Spleen (tissue), 11 donors: Measurements from ENCODE around the gene PARD3. TPM values are rescaled to one million over a fixed set of nuclear protein-coding genes. Genes with fewer than 3 reads are reported as not detected.

Experiments
- DNase-seq: peaks from one replicate; pipeline ENCODE4 v3.0.0-alpha.2; 2020
- H3K27ac ChIP-seq, 8 donors: fragments of 200-600 bp; sonication (generic) in 7 of 8; 1 replicate in 4 of 8; 2 replicates in 4 of 8; pipeline versions ENCODE4 v1.5.0 to v1.8.0; 2016 to 2021; ENCODE audit warnings: inconsistent platforms in 4 of 8, mild to moderate bottlenecking in 4 of 8, moderate library complexity in 1 of 8
- H3K27me3 ChIP-seq, 7 donors: fragments of 200-600 bp; sonication (generic) in 6 of 7; replicated peaks in 1 of 7; 1 replicate in 4 of 7; 2 replicates in 3 of 7; pipeline versions ENCODE4 v1.5.0 to v1.8.0; 2016 to 2021; ENCODE audit warnings: inconsistent platforms in 3 of 7, mild to moderate bottlenecking in 1 of 7
- H3K36me3 ChIP-seq, 6 donors: fragments of 200-600 bp; sonication (generic) in 5 of 6; 1 replicate in 4 of 6; 2 replicates in 2 of 6; pipeline versions ENCODE4 v1.5.0 to v1.8.0; 2016 to 2021; ENCODE audit warnings: inconsistent platforms in 2 of 6
- H3K4me1 ChIP-seq, 6 donors: fragments of 200-600 bp; sonication (generic) in 5 of 6; 1 replicate in 3 of 6; 2 replicates in 3 of 6; pipeline versions ENCODE4 v1.5.0 to v1.8.0; 2016 to 2021; ENCODE audit warnings: inconsistent platforms in 3 of 6
- H3K4me3 ChIP-seq, 8 donors: fragments of 200-600 bp; sonication (generic) in 7 of 8; 1 replicate in 4 of 8; 2 replicates in 4 of 8; pipeline versions ENCODE4 v1.5.0 to v1.8.0; 2016 to 2021; ENCODE audit warnings: inconsistent platforms in 4 of 8, mild to moderate bottlenecking in 4 of 8, moderate library complexity in 2 of 8
- H3K9me3 ChIP-seq, 8 donors: fragments of 200-600 bp; sonication (generic) in 7 of 8; 1 replicate in 4 of 8; 2 replicates in 4 of 8; pipeline versions ENCODE4 v1.5.0 to v1.8.0; 2016 to 2021; ENCODE audit warnings: inconsistent platforms in 4 of 8
- POLR2A ChIP-seq, 3 donors: fragments of 450-650 bp; IDR thresholded peaks; one replicate each; pipeline ENCODE4 v1.5.1; 2017; ENCODE audit warnings: antibody characterized with exemption in 3 of 3, mild to moderate bottlenecking in 1 of 3
- POLR2AphosphoS5 ChIP-seq, 3 donors: sonication (generic); formaldehyde crosslinking; IDR thresholded peaks; one replicate each; pipeline ENCODE4 v1.5.1; 2017; ENCODE audit warnings: antibody characterized with exemption in 3 of 3
- WGBS, 5 donors: extraction: QIAGEN DNeasy Blood & Tissue Kit in 3 of 5; methylation state at CpG; one replicate each; pipeline versions ENCODE4 v1.1.5 to v1.1.7; 2013 to 2018; 5-methylcytosine and 5-hydroxymethylcytosine counted together
- intact Hi-C: fragments of 100-400 bp; cut with DNase I; formaldehyde crosslinking; loops from one replicate; pipeline ENCODE4 v1.15.0; 2023; ENCODE audit warnings: low total_unique reads
- polyA plus RNA-seq, 3 donors: library from polyadenylated mRNA; stranded (reverse); fragments of 200-250 nt; gene quantifications; one replicate each; pipeline ENCODE4 v1.2.1, GENCODE V29; 2013
- total RNA-seq, 7 donors: library from RNA; depleted of rRNA in 3 of 7; stranded (reverse); fragments of >200 nt in 3 of 7; fragmentation: NEBNext Ultra II Directional in 4 of 7; extraction: Animal tissue kit (Norgen Biotek cat#: 25700) in 4 of 7; gene quantifications; one replicate each; pipeline versions ENCODE4 v1.1.0 to v1.2.1, GENCODE V29; 2016 to 2021
- TF ChIP-seq, protein P1 (sequence below), 11 experiments: fragments of 200-600 bp in 7 of 11; fragments of 450-650 bp in 4 of 11; sonication (generic) in 4 of 11; IDR thresholded peaks in 8 of 11; conservative IDR thresholded peaks in 3 of 11; 1 replicate in 7 of 11; 2 replicates in 4 of 11; pipeline versions ENCODE4 v1.4.0 to v1.8.0; 2016 to 2021; ENCODE audit warnings: antibody characterized with exemption in 11 of 11, inconsistent platforms in 4 of 11, mild to moderate bottlenecking in 1 of 11
- donor health status: healthy with polysubstance abuse.
- donor health status: DM: no; HTN: no; CAD: no; lungs with moderate emphysema.
- donor health status: DM: no; HTN: no; CAD: no.
- donor health status: Bipolar disorder and iron deficiency.
- donor health status: healthy.
- donor health status: DM: no; HTN: no; CAD: no.
- donor health status: DM: yes; HTN: yes; CAD: no.

Gene PARD3
- total and polyA plus RNA-seq, 10 donors = 2.8 to 18.9 (median 10.8) TPM

DNA sequence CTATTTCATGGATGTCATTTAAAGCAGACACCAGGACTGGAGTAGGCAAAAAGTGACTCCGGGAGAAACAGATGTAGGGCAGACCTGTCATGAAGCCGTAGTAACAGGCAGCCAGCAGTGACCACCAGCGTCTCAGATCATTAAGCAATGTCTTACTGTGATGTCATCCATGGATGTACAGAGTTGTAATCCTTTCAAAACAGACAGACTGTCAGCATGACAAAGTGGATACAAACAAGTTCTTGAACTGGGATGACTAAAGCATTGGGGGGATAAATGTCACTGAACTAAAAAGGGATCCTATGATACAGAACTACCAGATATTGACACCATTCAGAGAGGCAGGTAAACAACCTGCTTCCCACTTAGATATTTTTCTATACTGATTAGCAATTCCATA is 675.5 kb downstream of the PARD3 start:
- DNase-seq = no peak
- no peaks in the 10 kb centered on the region for H3K4me1 ChIP-seq
- WGBS, 5 donors = 73 to 91% (median 84%) methylated on average over 3 of the region's 3 CpGs
- intact Hi-C loops = no loop called here
- H3K27me3 ChIP-seq = no peaks in the 10 kb centered on the region
- H3K9me3 ChIP-seq = no peaks in the 10 kb centered on the region
- H3K4me3 ChIP-seq = no peak overlapping the region
- no peaks in the 10 kb centered on the region for H3K36me3 ChIP-seq
- H3K27ac ChIP-seq = no peak overlapping the region
- TF ChIP-seq POLR2AphosphoS5 (IDR thresholded peaks at IDR 0.05) = no peak
- no peak for TF ChIP-seq POLR2A (IDR thresholded peaks at IDR 0.05)

DNA sequence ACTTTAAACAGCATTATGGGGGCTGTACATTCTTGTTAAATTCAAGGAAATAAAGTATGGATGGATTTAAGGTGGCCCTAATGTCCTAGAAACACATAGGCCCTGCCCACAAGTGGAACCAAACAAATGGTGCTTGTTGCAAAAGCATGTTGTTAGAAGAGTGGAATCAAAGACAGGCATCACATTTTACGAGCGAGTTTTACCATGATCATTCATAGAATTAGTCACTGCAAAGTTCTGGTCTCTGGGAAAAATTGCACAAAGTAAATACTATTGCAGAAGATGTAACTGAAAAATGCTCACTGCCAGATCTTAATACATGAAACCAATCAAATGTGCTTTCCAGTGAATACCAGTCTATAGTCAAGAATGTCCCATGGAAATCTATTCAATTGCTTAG is 677.1 kb downstream of the PARD3 start:
- 81 to 98% (median 94%) methylated on average over 2 of the region's 2 CpGs for WGBS, 5 donors
- intact Hi-C loops = no loop called here
- Histone ChIP-seq H3K9me3 (peaks cover 0 to 2% (median 0%) of the 10 kb centered on the region in 8 donors), H3K4me1 (no peaks in the 10 kb centered on the region), H3K36me3 (no peaks in the 10 kb centered on the region), H3K27me3 (no peaks in the 10 kb centered on the region), H3K4me3 (no peak overlapping the region), H3K27ac (no peak overlapping the region)
- no peak for DNase-seq
- TF ChIP-seq POLR2A (IDR thresholded peaks at IDR 0.05) (no peak), POLR2AphosphoS5 (IDR thresholded peaks at IDR 0.05) (no peak)
- TF ChIP-seq, protein P1, sequence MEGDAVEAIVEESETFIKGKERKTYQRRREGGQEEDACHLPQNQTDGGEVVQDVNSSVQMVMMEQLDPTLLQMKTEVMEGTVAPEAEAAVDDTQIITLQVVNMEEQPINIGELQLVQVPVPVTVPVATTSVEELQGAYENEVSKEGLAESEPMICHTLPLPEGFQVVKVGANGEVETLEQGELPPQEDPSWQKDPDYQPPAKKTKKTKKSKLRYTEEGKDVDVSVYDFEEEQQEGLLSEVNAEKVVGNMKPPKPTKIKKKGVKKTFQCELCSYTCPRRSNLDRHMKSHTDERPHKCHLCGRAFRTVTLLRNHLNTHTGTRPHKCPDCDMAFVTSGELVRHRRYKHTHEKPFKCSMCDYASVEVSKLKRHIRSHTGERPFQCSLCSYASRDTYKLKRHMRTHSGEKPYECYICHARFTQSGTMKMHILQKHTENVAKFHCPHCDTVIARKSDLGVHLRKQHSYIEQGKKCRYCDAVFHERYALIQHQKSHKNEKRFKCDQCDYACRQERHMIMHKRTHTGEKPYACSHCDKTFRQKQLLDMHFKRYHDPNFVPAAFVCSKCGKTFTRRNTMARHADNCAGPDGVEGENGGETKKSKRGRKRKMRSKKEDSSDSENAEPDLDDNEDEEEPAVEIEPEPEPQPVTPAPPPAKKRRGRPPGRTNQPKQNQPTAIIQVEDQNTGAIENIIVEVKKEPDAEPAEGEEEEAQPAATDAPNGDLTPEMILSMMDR (IDR thresholded peaks at IDR 0.05 in 8 of 11, conservative IDR thresholded peaks at IDR 0.05 in 3 of 11) = no peak

DNA sequence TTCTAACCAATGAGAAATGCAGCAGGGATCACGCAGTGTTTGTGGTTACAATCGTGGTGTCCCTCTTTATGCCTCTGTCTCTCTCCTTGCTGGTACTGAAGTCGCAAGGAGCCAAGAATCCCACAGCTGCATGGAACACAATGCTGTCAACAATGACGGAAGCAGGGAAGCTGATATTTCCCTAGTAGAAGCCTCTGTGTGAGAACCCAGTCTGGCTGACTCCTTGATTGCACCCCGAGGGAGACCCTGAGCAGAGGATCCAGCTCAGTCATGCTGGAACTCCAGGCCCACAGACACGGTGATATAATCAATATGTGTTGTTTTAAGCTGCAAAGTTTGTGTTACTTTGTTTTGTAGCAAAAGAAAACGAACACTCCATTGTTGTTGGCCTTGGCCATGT is 677.9 kb downstream of the PARD3 start:
- intact Hi-C loops = no loop called here
- H3K4me1 ChIP-seq = no peaks in the 10 kb centered on the region
- H3K27me3 ChIP-seq = no peaks in the 10 kb centered on the region
- no peak overlapping the region for H3K27ac ChIP-seq
- no peaks in the 10 kb centered on the region for H3K36me3 ChIP-seq
- no peak overlapping the region for H3K4me3 ChIP-seq
- TF ChIP-seq, protein P1 (IDR thresholded peaks at IDR 0.05 in 8 of 11, conservative IDR thresholded peaks at IDR 0.05 in 3 of 11) = no peak
- no peak for TF ChIP-seq POLR2A (IDR thresholded peaks at IDR 0.05)
- 78 to 89% (median 85%) methylated on average over 7 of the region's 7 CpGs for WGBS, 5 donors
- H3K9me3 ChIP-seq = peaks cover 0 to 8% (median 0%) of the 10 kb centered on the region in 8 donors
- DNase-seq = no peak

DNA sequence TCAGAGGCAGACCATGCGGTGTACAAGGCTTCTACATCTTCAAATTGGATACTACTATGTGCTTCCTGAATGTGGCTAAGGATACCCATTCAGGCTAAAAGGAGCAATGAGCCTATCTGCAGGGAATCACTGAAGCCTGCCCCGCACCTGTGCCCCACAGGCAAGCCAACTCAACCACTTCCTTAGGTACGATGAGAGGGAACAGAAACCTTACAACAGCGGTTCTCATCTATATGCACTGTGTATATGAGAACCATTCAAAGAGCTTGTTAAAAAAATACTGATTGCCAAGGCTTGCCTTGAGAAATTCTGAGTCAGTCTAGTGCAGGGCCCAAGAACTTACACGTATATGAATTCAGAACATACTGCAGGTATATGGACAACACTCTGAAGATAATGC is 679.6 kb downstream of the PARD3 start:
- Histone ChIP-seq H3K9me3 (peaks cover 0 to 8% (median 0%) of the 10 kb centered on the region in 8 donors), H3K4me3 (no peak overlapping the region), H3K4me1 (no peaks in the 10 kb centered on the region), H3K36me3 (no peaks in the 10 kb centered on the region), H3K27ac (no peak overlapping the region), H3K27me3 (no peaks in the 10 kb centered on the region)
- TF ChIP-seq, protein P1 (IDR thresholded peaks at IDR 0.05 in 8 of 11, conservative IDR thresholded peaks at IDR 0.05 in 3 of 11) = no peak
- no peak for TF ChIP-seq POLR2AphosphoS5 (IDR thresholded peaks at IDR 0.05)
- no peak for TF ChIP-seq POLR2A (IDR thresholded peaks at IDR 0.05)
- intact Hi-C loops = no loop called here
- DNase-seq = no peak
- WGBS, 5 donors = 62 to 81% (median 73%) methylated on average over 5 of the region's 5 CpGs

DNA sequence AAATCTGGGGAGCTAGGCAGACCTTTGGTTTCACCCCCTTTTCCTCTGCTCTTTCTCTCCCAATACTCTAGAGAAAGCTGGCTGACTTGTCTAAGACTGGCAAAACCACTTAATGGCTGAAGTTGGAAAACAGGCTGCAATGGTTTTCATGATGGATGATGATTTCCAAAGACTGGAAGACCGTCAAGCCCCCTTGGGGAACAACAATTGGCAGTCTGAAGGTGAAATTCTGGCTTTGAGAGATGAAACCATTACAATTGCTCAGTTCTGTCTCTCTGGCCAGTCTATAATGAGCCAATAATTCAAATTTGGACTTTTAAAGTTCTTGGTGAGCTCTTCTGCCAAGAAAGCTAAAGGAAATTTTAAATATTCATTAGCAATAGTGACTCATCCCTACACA is 680.5 kb downstream of the PARD3 start:
- no peak for DNase-seq
- Histone ChIP-seq H3K9me3 (peaks cover 0 to 8% (median 0%) of the 10 kb centered on the region in 8 donors), H3K4me3 (no peak overlapping the region), H3K27me3 (no peaks in the 10 kb centered on the region), H3K4me1 (no peaks in the 10 kb centered on the region), H3K27ac (no peak overlapping the region), H3K36me3 (no peaks in the 10 kb centered on the region)
- TF ChIP-seq POLR2A (IDR thresholded peaks at IDR 0.05) (no peak), POLR2AphosphoS5 (IDR thresholded peaks at IDR 0.05) (no peak)
- TF ChIP-seq, protein P1 (IDR thresholded peaks at IDR 0.05 in 8 of 11, conservative IDR thresholded peaks at IDR 0.05 in 3 of 11) = no peak
- intact Hi-C loops = no loop called here
- WGBS, 5 donors = 78 to 87% (median 84%) methylated on average over 1 of the region's 1 CpG
